GM18861 (cell line): ENCODE data around the gene ATP2B3.

Source experiments
- ATAC-seq: cut with Tn5 transposase; IDR thresholded peaks from one replicate; pipeline ENCODE4 v1.9.1; 2021; ENCODE audit not compliant: unreplicated experiment

The ATP2B3 gene

GRCh38 chrX:153564047-153564606 lies 46.7 kb downstream of the ATP2B3 start:
- no peak for ATAC-seq

- ATAC-seq = no peak
Measured at GRCh38 chrX:153565996-153566580, 48.6 kb downstream of the ATP2B3 start.

- ATAC-seq = no peak
Measured at GRCh38 chrX:153568451-153569011, 51.1 kb downstream of the ATP2B3 start.

GRCh38 chrX:153569475-153569874 lies 52.0 kb downstream of the ATP2B3 start:
- ATAC-seq = no peak

- ATAC-seq = no peak
Measured at GRCh38 chrX:153571534-153571908, 54.1 kb downstream of the ATP2B3 start.

GRCh38 chrX:153572601-153573000 lies 55.2 kb downstream of the ATP2B3 start:
- ATAC-seq = no peak

GRCh38 chrX:153573984-153574383 lies 56.5 kb downstream of the ATP2B3 start:
- no peak for ATAC-seq

- ATAC-seq = no peak
Measured at GRCh38 chrX:153576239-153576870, 58.9 kb downstream of the ATP2B3 start.

- no peak for ATAC-seq
Measured at GRCh38 chrX:153576961-153577360, 59.5 kb downstream of the ATP2B3 start.

GRCh38 chrX:153578200-153578835 lies 60.9 kb downstream of the ATP2B3 start:
- ATAC-seq = no peak

GRCh38 chrX:153578889-153579288 lies 61.4 kb downstream of the ATP2B3 start:
- ATAC-seq = no peak

- ATAC-seq = no peak
Measured at GRCh38 chrX:153580700-153581386, 63.4 kb downstream of the ATP2B3 start.

GRCh38 chrX:153582896-153583295 lies 65.5 kb downstream of the ATP2B3 start:
- ATAC-seq = peak; percentile 99

- ATAC-seq = no peak
Measured at GRCh38 chrX:153583433-153583832, 66.0 kb downstream of the ATP2B3 start.

GRCh38 chrX:153585827-153586226 lies 68.4 kb downstream of the ATP2B3 start:
- ATAC-seq = no peak

- ATAC-seq = no peak
Measured at GRCh38 chrX:153587342-153587741, 69.9 kb downstream of the ATP2B3 start.

- ATAC-seq = no peak
Measured at GRCh38 chrX:153588021-153588781, 70.8 kb downstream of the ATP2B3 start.

- no peak for ATAC-seq
Measured at GRCh38 chrX:153588782-153589446, 71.5 kb downstream of the ATP2B3 start.

GRCh38 chrX:153590961-153591956 lies 73.8 kb downstream of the ATP2B3 start:
- ATAC-seq = peak; percentile 45
